Endothelial cell (in vitro differentiated cells): ENCODE results near the gene ARFGAP1. TPM values are rescaled to one million over a fixed set of nuclear protein-coding genes. Genes with fewer than 3 reads are reported as not detected.

Source experiments
- DNase-seq: peaks from one replicate; pipeline ENCODE4 v3.0.0; 2021; ENCODE audit warnings: low spot score
- H3K27ac Mint-ChIP-seq: one replicate; pipeline ENCODE4 v1.8.0; 2021; ENCODE audit warnings: mixed read lengths, inconsistent platforms; ENCODE audit not compliant: unreplicated experiment
- H3K27me3 Mint-ChIP-seq: one replicate; pipeline ENCODE4 v1.8.0; 2021; ENCODE audit warnings: mild to moderate bottlenecking, moderate library complexity, mixed read lengths, inconsistent platforms; ENCODE audit not compliant: unreplicated experiment
- H3K36me3 Mint-ChIP-seq: one replicate; pipeline ENCODE4 v1.8.0; 2021; ENCODE audit warnings: mild to moderate bottlenecking, low read depth, mixed read lengths, inconsistent platforms; ENCODE audit not compliant: unreplicated experiment
- H3K4me1 Mint-ChIP-seq: one replicate; pipeline ENCODE4 v1.8.0; 2021; ENCODE audit warnings: mild to moderate bottlenecking, mixed read lengths, inconsistent platforms; ENCODE audit not compliant: unreplicated experiment
- H3K4me3 Mint-ChIP-seq: one replicate; pipeline ENCODE4 v1.8.0; 2021; ENCODE audit warnings: mild to moderate bottlenecking, mixed read lengths, inconsistent platforms; ENCODE audit not compliant: unreplicated experiment
- H3K9me3 Mint-ChIP-seq: one replicate; pipeline ENCODE4 v1.8.0; 2021; ENCODE audit warnings: mixed read lengths, inconsistent platforms; ENCODE audit not compliant: unreplicated experiment
- CTCF ChIP-seq: fragments of 200-600 bp; sonication (generic); IDR thresholded peaks from one replicate; pipeline ENCODE4 v1.5.0; 2021; ENCODE audit warnings: antibody characterized with exemption; ENCODE audit not compliant: unreplicated experiment
- total RNA-seq: library from RNA; stranded (reverse); fragmentation: NEBNext Ultra II Directional; extraction: Animal tissue kit (Norgen Biotek cat#: 25700); gene quantifications from one replicate; pipeline ENCODE4 v1.2.1, GENCODE V29; 2021; ENCODE audit not compliant: unreplicated experiment

Gene ARFGAP1
- total RNA-seq, 1 donor from 2014 or later = 106 TPM

- H3K36me3 Mint-ChIP-seq = peaks cover 5% of the 10 kb centered on the region
- no peak overlapping the region for H3K4me3 Mint-ChIP-seq
- no peaks in the 10 kb centered on the region for H3K9me3 Mint-ChIP-seq
- no peak for TF ChIP-seq CTCF
- no peak for DNase-seq
- peaks cover 1% of the 10 kb centered on the region for H3K27me3 Mint-ChIP-seq
- no peak overlapping the region for H3K27ac Mint-ChIP-seq
- peaks cover 3% of the 10 kb centered on the region for H3K4me1 Mint-ChIP-seq
These were observed 46.0 kb downstream of the ARFGAP1 start for GRCh38 chr20:63318391-63319163.

- H3K9me3 Mint-ChIP-seq = no peaks in the 10 kb centered on the region
- peaks cover 8% of the 10 kb centered on the region for H3K36me3 Mint-ChIP-seq
- no peak overlapping the region for H3K27ac Mint-ChIP-seq
- peaks cover 1% of the 10 kb centered on the region for H3K27me3 Mint-ChIP-seq
- TF ChIP-seq CTCF = no peak
- DNase-seq = no peak
- no peak overlapping the region for H3K4me3 Mint-ChIP-seq
- H3K4me1 Mint-ChIP-seq = peaks cover 3% of the 10 kb centered on the region
These were observed 46.8 kb downstream of the ARFGAP1 start for GRCh38 chr20:63319164-63320040.

- DNase-seq = no peak
- TF ChIP-seq CTCF = no peak
- no peak overlapping the region for H3K27ac Mint-ChIP-seq
- peaks cover 1% of the 10 kb centered on the region for H3K27me3 Mint-ChIP-seq
- peaks cover 3% of the 10 kb centered on the region for H3K4me1 Mint-ChIP-seq
- H3K4me3 Mint-ChIP-seq = no peak overlapping the region
- H3K9me3 Mint-ChIP-seq = no peaks in the 10 kb centered on the region
- peaks cover 8% of the 10 kb centered on the region for H3K36me3 Mint-ChIP-seq
These were observed 47.5 kb downstream of the ARFGAP1 start for GRCh38 chr20:63320041-63320511.

- no peak for DNase-seq
- no peak for TF ChIP-seq CTCF
- Mint-ChIP-seq H3K27ac (no peak overlapping the region), H3K27me3 (peaks cover 1% of the 10 kb centered on the region), H3K4me1 (peaks cover 3% of the 10 kb centered on the region), H3K4me3 (no peak overlapping the region), H3K36me3 (peaks cover 8% of the 10 kb centered on the region), H3K9me3 (no peaks in the 10 kb centered on the region)
These were observed 48.1 kb downstream of the ARFGAP1 start for GRCh38 chr20:63320616-63321147.
